ENCODE data around the gene IGSF21.

- TF ChIP-seq CTCF (IDR thresholded peaks at IDR 0.05) = no peak
- no peak for TF ChIP-seq POLR2A (IDR thresholded peaks at IDR 0.05)
Observed at GRCh38 chr1:18060366-18060765, 47.2 kb upstream of the IGSF21 start.
